ENCODE data around the gene XXYLT1.

Gene XXYLT1

GRCh38 chr3:195019335-195019734 is 251.6 kb downstream of the XXYLT1 start:
- H3K4me3 ChIP-seq (ENCODE audit: control insufficient read depth in 1 of 7, extremely low read depth in 1 of 7, insufficient read depth in 4 of 7, low read depth in 2 of 7, low read length in 6 of 7): no peak overlapping the region
- H3K27ac ChIP-seq (ENCODE audit: insufficient read depth in 1 of 2, low read depth in 1 of 2, low read length in 2 of 2, poor library complexity in 1 of 2, severe bottlenecking in 2 of 2): no peak overlapping the region
- peaks cover 0 to 4% (median 0%) of the 10 kb centered on the region in 5 experiments for H3K27me3 ChIP-seq (replicated peaks in 2 of 5; ENCODE audit: control insufficient read depth in 4 of 5, insufficient read depth in 5 of 5, low read length in 4 of 5)
- CTCF ChIA-PET: interaction anchor here (0.7 to 1.8 kb wide), 5 partner anchors 8 to 82 kb away, joined by 3 to 9 read pairs (median 6); no protein-coding TSS in a partner anchor
- H3K4me1 ChIP-seq (ENCODE audit: control extremely low read depth in 1 of 4, control insufficient read depth in 4 of 4, insufficient read depth in 4 of 4, low read length in 3 of 4): peaks cover 0 to 6% (median 5%) of the 10 kb centered on the region in 4 experiments
- DNase-seq: no peak
- POLR2A ChIA-PET: interaction anchor here (0.5 kb wide), 1 partner anchor 60 kb away, joined by 3 read pairs; no protein-coding TSS in a partner anchor
- H3K9me3 ChIP-seq (ENCODE audit: control extremely low read depth in 1 of 5, control insufficient read depth in 4 of 5, insufficient read depth in 2 of 5, low read depth in 1 of 5, low read length in 4 of 5): peaks cover 0 to 6% (median 0%) of the 10 kb centered on the region in 5 experiments
- 86% methylated on average over 2 of the region's 6 CpGs for WGBS (ENCODE audit: insufficient coverage)
- no peaks in the 10 kb centered on the region for H3K36me3 ChIP-seq (ENCODE audit: control insufficient read depth in 4 of 4, insufficient read depth in 4 of 4, low read length in 3 of 4)
